Activated T-helper 1 cell treated with Interleukin-2 at 50 U/mL for 16 hours (primary cell): Measurements from ENCODE around the gene RAET1L.
"Not testable (repeated sequence)": the region's sequence is repeated elsewhere in the genome, so short reads cannot be mapped to it uniquely, and the experiment has no call there.

Experiments used
- DNase-seq: peaks from one replicate; pipeline ENCODE4 v3.0.0-alpha.2; 2020; ENCODE audit warnings: low read depth

Gene RAET1L

GRCh38 chr6:149991472-149991795, 33.9 kb downstream of the RAET1L start:
- DNase-seq = not testable (repeated sequence)

- no peak for DNase-seq
Measured at GRCh38 chr6:149990661-149991471, 34.5 kb downstream of the RAET1L start.

GRCh38 chr6:149990212-149990660, 35.1 kb downstream of the RAET1L start:
- no peak for DNase-seq

DNA sequence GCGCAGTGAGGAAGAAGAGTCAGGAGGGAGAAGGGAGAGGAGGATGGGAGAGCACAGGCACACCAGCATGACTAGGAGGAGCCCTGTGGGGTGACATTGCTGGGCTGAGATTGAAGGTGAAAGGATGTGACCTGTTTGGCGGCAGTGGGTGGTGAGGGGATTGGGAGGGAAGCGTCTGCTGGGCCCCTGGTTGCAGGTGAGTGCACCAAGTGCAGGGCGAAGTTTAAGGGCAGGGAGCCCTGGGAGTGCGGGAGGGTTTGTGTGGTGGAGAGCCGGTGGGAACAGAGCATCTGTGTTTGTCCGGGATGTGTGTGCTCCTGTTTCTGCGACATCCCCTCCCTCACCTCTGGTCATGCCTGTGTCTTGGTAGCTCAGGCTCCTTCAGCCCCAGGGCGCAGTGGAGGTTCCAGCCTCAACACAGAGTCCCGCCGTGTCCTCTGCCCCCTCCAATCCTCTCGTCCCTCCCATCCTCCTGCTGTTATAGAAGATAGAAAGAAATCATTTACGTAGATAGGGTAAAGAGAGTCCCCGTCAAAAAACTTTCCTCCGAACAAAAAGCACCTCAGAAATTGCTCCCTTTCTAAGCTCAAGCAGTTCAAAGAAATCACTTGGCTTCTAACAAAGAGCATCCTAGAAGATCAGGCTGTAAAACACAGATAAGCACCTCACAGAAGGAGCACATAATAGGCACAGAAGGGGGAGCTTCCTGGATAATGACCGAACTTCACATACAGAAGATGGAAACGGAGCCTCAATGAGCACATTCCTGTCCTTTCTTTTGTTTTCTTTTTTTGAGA, 36.6 kb downstream of the RAET1L start:
- no peak for DNase-seq

GRCh38 chr6:149987602-149988107, 37.7 kb downstream of the RAET1L start:
- no peak for DNase-seq

GRCh38 chr6:149985481-149985937, 39.8 kb downstream of the RAET1L start:
- no peak for DNase-seq

DNA sequence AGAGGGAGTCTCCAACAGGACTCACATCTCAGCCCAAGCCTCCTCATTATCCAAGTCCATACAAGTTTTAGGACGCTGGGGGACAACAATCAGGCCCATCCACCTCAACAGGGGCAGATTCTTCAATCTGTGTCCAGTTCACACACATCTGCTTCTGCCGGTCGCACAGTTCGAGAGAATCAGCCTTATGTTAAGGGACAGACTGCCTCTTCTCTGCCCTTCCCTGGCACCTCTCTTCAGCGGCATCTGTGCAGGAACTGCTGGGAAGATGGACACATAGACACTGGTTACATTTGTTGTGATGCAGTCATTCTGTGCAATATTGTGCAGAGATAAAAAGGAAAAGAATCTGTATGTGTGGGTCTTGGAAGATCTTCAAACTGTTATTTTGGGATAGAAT, 40.6 kb downstream of the RAET1L start:
- DNase-seq = no peak

DNA sequence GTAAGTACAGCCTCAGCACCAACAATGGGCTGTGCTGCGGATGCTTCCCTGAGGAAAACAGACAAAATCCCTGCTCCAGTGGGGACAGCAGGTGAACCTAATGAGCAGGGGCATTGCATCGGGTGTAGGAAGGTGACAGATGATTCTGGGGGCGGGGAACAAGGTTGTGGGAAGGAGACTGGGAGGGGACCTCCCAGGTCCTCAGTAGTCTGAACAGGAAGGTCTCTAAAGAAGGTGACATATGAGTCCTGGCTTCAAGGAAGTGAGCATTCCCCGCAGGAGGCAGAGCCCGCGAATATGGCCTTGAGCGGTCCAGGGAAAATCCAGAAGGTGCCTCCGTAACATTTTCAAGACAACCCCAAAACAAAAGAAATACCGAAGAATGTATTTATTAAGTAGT, 42.2 kb downstream of the RAET1L start:
- no peak for DNase-seq

- no peak for DNase-seq
Measured at GRCh38 chr6:149979293-149979692, 46.0 kb downstream of the RAET1L start.

GRCh38 chr6:149978610-149979009, 46.7 kb downstream of the RAET1L start:
- no peak for DNase-seq

DNA sequence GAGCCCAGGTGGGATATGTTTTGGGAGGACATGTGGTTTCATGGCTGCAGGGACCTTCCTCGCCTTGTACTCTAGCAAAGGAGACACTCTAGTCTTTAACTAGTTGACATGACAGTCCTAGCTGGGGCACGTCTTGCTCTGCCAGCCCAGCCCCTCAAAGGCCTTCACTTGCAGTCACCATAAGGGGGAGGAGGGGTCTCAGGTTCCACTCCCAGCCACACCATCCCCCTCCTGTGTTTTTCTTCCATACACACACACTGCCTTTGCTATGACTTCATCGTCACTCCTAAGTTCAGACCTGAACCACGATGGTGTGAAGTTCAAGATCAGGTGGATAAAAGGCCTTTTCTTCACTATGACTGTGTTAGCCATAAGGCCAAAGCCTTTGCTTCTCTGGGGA, 48.1 kb downstream of the RAET1L start:
- DNase-seq = no peak

DNA sequence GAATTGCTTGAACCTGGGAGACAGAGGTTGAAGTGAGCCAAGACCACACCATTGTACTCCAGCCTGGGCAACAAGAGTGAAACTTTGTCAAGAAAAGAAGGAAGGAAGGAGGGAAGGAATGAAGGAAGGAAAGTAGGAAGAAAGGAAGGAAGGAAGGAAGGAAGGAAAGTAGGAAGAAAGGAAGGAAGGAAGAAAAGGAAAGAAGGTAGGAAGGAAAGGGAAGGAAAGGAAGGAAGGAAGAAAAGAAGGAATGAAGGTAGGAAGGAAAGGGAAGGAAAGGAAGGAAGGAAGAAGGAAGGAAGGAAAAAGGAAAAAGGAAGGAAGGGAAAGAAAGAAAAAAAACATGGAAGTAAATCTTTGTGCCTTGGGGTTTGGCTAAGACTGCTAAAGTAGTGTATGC, 49.9 kb downstream of the RAET1L start:
- no peak for DNase-seq

DNA sequence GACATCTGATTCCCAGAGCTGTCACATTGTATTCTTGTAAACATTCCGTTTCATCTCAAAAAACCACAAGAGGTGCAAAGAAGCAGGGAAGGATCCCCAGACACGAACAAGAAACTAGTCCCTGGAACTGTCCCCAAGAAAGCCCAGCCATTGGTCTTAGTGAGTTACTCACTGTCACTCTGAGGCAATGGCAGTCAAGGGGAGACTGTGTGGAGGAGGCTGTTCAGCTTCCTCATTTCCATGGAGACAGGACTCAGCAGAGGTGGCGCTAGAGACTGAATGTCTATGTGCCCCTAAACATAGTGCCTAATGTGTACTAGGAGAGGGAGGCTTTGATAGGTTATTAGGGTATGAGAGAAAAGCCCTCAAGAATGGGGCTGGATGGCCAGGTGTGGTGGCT, 50.5 kb downstream of the RAET1L start:
- no peak for DNase-seq

- DNase-seq = not testable (repeated sequence)
Measured at GRCh38 chr6:149974394-149974793, 50.9 kb downstream of the RAET1L start.

GRCh38 chr6:149969635-149970034, 55.7 kb downstream of the RAET1L start:
- no peak for DNase-seq

- not testable (repeated sequence) for DNase-seq
Measured at GRCh38 chr6:149968909-149969308, 56.4 kb downstream of the RAET1L start.
